HEK293T (cell line): ENCODE measurements around the gene RAB31.

Experiments used
- CTCF ChIA-PET: fragments of 350-600 bp; formaldehyde crosslinking; extraction: SDS; loops from one replicate; lab custom pipeline; 2021; ENCODE audit warnings: antibody characterized with exemption, inconsistent platforms; lab: Yijun Ruan, JAX
- POLR2A ChIA-PET: fragments of 350-600 bp; formaldehyde crosslinking; extraction: SDS; loops from one replicate; lab custom pipeline; 2020; ENCODE audit warnings: antibody characterized with exemption, inconsistent platforms; lab: Yijun Ruan, JAX
- DNase-seq: peaks from one replicate; pipeline ENCODE4 v3.0.0; 2012; ENCODE audit warnings: mixed read lengths; ENCODE audit errors: extremely low spot score
- ARNT ChIP-seq: fragments of 450-650 bp; IDR thresholded peaks from 2 replicates; pipeline ENCODE4 v1.6.1; 2017; ENCODE audit warnings: mild to moderate bottlenecking
- BHLHE40 ChIP-seq: fragments of 450-650 bp; IDR thresholded peaks from 2 replicates; pipeline ENCODE4 v1.6.1; 2016; ENCODE audit warnings: mild to moderate bottlenecking, moderate library complexity, borderline replicate concordance
- CTBP1 ChIP-seq: fragments of 450-650 bp; IDR thresholded peaks from 2 replicates; pipeline ENCODE4 v1.6.1; 2016; ENCODE audit warnings: borderline replicate concordance
- ELF4 ChIP-seq: fragments of 450-650 bp; IDR thresholded peaks from 2 replicates; pipeline ENCODE4 v1.6.1; 2017; ENCODE audit warnings: antibody characterized with exemption
- FOXA1 ChIP-seq: fragments of 450-650 bp; IDR thresholded peaks from 2 replicates; pipeline ENCODE4 v1.6.1; 2016; ENCODE audit warnings: mild to moderate bottlenecking
- FOXK2 ChIP-seq: fragments of 450-650 bp; IDR thresholded peaks from 2 replicates; pipeline ENCODE4 v1.6.1; 2016; ENCODE audit warnings: mild to moderate bottlenecking
- FOXM1 ChIP-seq: fragments of 450-650 bp; IDR thresholded peaks from 2 replicates; pipeline ENCODE4 v1.6.1; 2017; ENCODE audit warnings: mild to moderate bottlenecking, borderline replicate concordance
- HDGF ChIP-seq: fragments of 450-650 bp; IDR thresholded peaks from 2 replicates; pipeline ENCODE4 v1.6.1; 2017; ENCODE audit warnings: antibody characterized with exemption, borderline replicate concordance
- L3MBTL2 ChIP-seq: fragments of 450-650 bp; conservative IDR thresholded peaks from 2 replicates; pipeline ENCODE4 v1.6.1; 2016; ENCODE audit warnings: mild to moderate bottlenecking
- LEF1 ChIP-seq: fragments of 450-650 bp; IDR thresholded peaks from 2 replicates; pipeline ENCODE4 v1.6.1; 2017; ENCODE audit warnings: mild to moderate bottlenecking, borderline replicate concordance
- NFRKB ChIP-seq: fragments of 450-650 bp; IDR thresholded peaks from 2 replicates; pipeline ENCODE4 v1.6.1; 2016; ENCODE audit warnings: mild to moderate bottlenecking, moderate library complexity
- SP1 ChIP-seq: fragments of 450-650 bp; IDR thresholded peaks from 2 replicates; pipeline ENCODE4 v1.6.1; 2017
- SUZ12 ChIP-seq: fragments of 450-650 bp; IDR thresholded peaks from 2 replicates; pipeline ENCODE4 v1.6.1; 2016; ENCODE audit warnings: mild to moderate bottlenecking
- TARDBP ChIP-seq: fragments of 450-650 bp; IDR thresholded peaks from 2 replicates; pipeline ENCODE4 v1.6.1; 2016
- ZNF384 ChIP-seq: fragments of 450-650 bp; IDR thresholded peaks from 2 replicates; pipeline ENCODE4 v1.6.1; 2016
- TF ChIP-seq, protein P1 (sequence below): fragments of 450-650 bp; IDR thresholded peaks from 2 replicates; pipeline ENCODE4 v1.6.1; 2016

RAB31 gene

DNA sequence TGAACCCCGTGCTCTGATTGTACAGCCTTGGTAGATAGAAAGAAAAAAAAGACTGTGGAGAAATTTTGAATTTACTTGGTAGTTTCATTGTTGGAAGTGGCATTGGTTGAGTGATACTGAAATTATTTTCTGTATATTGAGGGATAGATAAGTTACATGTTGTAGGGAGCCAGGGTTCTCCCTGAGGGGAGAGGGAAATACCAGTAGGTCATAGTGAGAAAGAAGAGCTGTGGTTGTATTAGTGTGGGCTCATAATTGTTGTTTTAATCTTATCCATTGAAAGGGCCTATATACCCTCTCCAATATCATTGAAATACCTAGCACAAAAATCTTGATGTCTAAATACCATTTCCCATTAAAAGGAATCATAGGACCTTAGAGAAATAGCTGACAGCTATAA is 16.9 kb upstream of the RAB31 start:
- POLR2A ChIA-PET = no interaction called here
- CTCF ChIA-PET = interaction anchor here (0.7 kb wide), 1 partner anchor 88 kb away, joined by 4 read pairs; no protein-coding TSS in a partner anchor
- TF ChIP-seq SP1 (no peak), NFRKB (no peak), BHLHE40 (no peak), CTBP1 (no peak)
- no peak for DNase-seq

DNA sequence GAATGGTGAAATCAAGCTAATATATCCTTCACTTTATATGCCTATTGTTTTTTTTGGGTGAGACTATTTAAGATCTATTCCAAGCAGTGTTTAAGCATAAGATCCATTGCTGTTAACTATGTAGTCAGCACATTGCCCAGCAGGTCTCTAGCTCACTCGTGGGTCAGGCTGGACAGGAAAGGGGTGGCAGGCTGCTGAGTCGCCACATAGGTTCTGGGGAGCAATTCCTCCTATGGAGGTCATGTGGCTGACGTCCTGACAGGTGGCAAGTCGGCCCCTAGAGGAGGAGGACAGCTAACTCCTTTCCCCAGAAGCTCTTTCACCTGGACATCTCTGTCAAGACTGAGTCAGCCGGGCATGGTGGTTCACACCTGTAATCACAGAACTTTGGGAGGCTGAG is 13.9 kb upstream of the RAB31 start:
- TF ChIP-seq, protein P1, sequence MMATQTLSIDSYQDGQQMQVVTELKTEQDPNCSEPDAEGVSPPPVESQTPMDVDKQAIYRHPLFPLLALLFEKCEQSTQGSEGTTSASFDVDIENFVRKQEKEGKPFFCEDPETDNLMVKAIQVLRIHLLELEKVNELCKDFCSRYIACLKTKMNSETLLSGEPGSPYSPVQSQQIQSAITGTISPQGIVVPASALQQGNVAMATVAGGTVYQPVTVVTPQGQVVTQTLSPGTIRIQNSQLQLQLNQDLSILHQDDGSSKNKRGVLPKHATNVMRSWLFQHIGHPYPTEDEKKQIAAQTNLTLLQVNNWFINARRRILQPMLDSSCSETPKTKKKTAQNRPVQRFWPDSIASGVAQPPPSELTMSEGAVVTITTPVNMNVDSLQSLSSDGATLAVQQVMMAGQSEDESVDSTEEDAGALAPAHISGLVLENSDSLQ = no peak
- no peak for TF ChIP-seq ZNF384
- TF ChIP-seq ARNT = no peak
- no peak for TF ChIP-seq ELF4
- TF ChIP-seq CTBP1 = no peak
- no peak for TF ChIP-seq BHLHE40
- no peak for TF ChIP-seq L3MBTL2
- no peak for TF ChIP-seq FOXA1
- no peak for TF ChIP-seq SUZ12
- no peak for TF ChIP-seq HDGF
- no peak for DNase-seq
- ChIA-PET POLR2A (no interaction called here), CTCF (no interaction called here)

DNA sequence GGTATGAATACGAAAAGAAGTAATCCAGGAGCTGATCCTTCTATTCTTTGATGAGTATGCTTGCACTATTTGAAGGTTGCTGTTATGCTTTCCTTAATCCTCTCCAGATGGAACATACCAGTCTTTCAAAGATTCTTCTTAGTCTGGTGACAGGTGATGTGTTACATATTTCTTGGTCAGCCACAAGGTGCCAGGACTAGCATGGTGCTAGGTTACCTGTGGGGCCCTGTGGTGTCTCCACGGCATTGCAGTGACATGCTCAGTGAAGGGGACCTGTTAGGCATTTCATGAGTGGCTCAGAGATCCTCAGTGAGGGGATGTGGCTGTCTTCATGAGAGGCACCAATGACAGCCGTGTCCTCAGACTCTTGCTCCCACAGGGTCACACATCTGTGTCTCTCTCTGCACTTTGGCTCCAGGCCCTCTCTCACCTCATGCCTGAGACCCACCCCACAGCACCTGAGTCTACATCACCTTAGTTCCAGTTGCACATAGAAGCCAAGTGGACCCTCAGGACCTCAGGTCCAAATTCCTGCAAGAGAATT is 13.1 kb upstream of the RAB31 start:
- POLR2A ChIA-PET = no interaction called here
- CTCF ChIA-PET = no interaction called here
- TF ChIP-seq FOXA1 (no peak), SUZ12 (no peak), FOXM1 (no peak), TARDBP (no peak), CTBP1 (no peak), ARNT (no peak), BHLHE40 (no peak), FOXK2 (no peak), SP1 (no peak), NFRKB (no peak), ZNF384 (no peak), L3MBTL2 (no peak)
- TF ChIP-seq, protein P1 = no peak
- no peak for DNase-seq

DNA sequence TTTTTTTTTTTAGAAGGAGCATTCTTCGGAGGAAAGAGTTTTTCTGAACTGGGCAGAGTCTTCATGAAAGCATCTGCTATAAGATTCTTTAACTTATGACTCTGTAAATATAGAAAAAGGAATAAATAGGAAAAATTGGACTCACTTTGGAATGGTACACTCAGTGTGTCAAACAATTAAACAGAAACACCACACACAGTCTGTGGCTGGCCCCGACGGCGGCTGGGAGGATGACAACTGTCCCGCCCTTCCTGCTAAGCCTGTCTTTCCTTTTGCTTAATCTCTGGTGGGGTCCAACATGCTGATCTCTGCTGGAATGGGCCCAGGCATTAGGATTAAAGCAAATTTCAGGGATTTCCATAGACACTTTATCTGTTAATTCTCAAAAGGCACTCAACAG is 12.5 kb upstream of the RAB31 start:
- TF ChIP-seq ZNF384 (no peak), ELF4 (no peak), BHLHE40 (no peak)
- POLR2A ChIA-PET = no interaction called here
- CTCF ChIA-PET = no interaction called here
- DNase-seq = no peak

DNA sequence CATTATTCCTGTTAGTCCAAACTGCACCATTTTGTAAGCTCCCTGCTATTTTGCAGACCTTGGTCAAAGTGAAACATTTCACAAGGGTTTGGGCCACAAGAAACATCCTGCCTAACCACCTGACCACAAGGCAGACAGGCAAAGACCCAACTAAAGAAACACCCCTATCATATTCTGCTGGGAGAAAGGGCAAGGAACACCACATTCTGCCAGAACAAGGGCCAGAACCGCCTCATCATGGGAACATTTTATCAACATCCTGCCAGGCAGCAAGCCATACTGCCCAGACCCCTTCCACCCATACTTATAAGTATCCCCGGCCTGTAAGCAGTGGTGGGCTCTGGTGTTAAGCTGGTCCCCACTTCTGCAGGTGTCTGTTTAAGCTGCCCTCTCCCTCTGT is 12.0 kb upstream of the RAB31 start:
- CTCF ChIA-PET = no interaction called here
- DNase-seq = no peak
- POLR2A ChIA-PET = no interaction called here
- TF ChIP-seq SUZ12 (no peak), ELF4 (no peak), BHLHE40 (no peak), NFRKB (no peak), ARNT (no peak), CTBP1 (no peak), SP1 (no peak), L3MBTL2 (no peak), ZNF384 (no peak), TARDBP (no peak), FOXM1 (no peak), FOXA1 (no peak), HDGF (no peak), FOXK2 (no peak)
- TF ChIP-seq, protein P1 = no peak

DNA sequence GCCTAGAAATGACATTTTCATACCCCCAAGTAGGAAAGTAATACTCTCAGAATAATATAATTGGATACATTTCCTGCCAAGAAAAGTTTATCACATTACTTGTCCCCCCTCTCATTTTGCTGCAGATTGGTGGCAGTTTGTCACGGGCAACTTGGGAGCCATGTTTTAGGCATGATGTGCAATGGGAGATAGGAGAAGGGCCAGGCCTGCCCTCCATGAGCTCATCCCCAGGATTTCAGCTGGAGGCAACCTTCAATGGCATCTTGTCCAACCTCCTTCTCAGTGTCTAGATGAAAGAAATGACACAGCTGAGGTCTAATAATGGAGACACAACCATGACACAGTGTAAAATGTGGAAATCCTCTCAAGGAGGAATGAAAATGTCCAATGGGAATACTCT is 11.4 kb upstream of the RAB31 start:
- TF ChIP-seq, protein P1 = no peak
- no peak for TF ChIP-seq FOXM1
- no peak for TF ChIP-seq SUZ12
- no peak for TF ChIP-seq ELF4
- TF ChIP-seq L3MBTL2 = no peak
- no peak for TF ChIP-seq ARNT
- no peak for TF ChIP-seq TARDBP
- TF ChIP-seq CTBP1 = no peak
- no peak for TF ChIP-seq LEF1
- no peak for TF ChIP-seq FOXK2
- TF ChIP-seq BHLHE40 = no peak
- TF ChIP-seq SP1 = no peak
- no peak for TF ChIP-seq NFRKB
- TF ChIP-seq FOXA1 = no peak
- TF ChIP-seq ZNF384 = no peak
- TF ChIP-seq HDGF = no peak
- ChIA-PET CTCF (no interaction called here), POLR2A (no interaction called here)
- DNase-seq = no peak
